ENCODE data around the gene FNDC7. TPM values are rescaled to one million over a fixed set of nuclear protein-coding genes. Genes with fewer than 3 reads are reported as not detected.
"Not testable (repeated sequence)": the region's sequence is repeated elsewhere in the genome, so short reads cannot be mapped to it uniquely, and the experiment has no call there.

Gene FNDC7
- polyA plus RNA-seq, 2 donors: not detected

GRCh38 chr1:108671143-108671542 is 41.6 kb upstream of the FNDC7 start:
- no peak overlapping the region for H3K27ac ChIP-seq (ENCODE audit: low read depth in 2 of 2, low read length in 1 of 2)
- no peaks in the 10 kb centered on the region for H3K27me3 ChIP-seq (ENCODE audit: control insufficient read depth in 1 of 2, insufficient read depth in 2 of 2, low read length in 2 of 2)
- H3K36me3 ChIP-seq (ENCODE audit: control insufficient read depth in 2 of 2, insufficient read depth in 2 of 2, low read length in 1 of 2): no peaks in the 10 kb centered on the region
- no peaks in the 10 kb centered on the region for H3K4me1 ChIP-seq (ENCODE audit: control insufficient read depth in 2 of 2, insufficient read depth in 2 of 2, low read length in 1 of 2)
- H3K9me3 ChIP-seq (ENCODE audit: control insufficient read depth in 2 of 2, insufficient read depth in 1 of 2, low read depth in 1 of 2, low read length in 1 of 2): no peaks in the 10 kb centered on the region
- WGBS, 2 donors: 93 to 95% methylated on average over 2 of the region's 2 CpGs
- no peak overlapping the region for H3K4me3 ChIP-seq (ENCODE audit: low read depth in 1 of 2, low read length in 2 of 2)

GRCh38 chr1:108678706-108679105 is 34.0 kb upstream of the FNDC7 start:
- Histone ChIP-seq H3K9me3 (ENCODE audit: control insufficient read depth in 2 of 2, insufficient read depth in 1 of 2, low read depth in 1 of 2, low read length in 1 of 2) (no peaks in the 10 kb centered on the region), H3K4me1 (ENCODE audit: control insufficient read depth in 2 of 2, insufficient read depth in 2 of 2, low read length in 1 of 2) (no peaks in the 10 kb centered on the region), H3K4me3 (ENCODE audit: low read depth in 1 of 2, low read length in 2 of 2) (no peak overlapping the region), H3K27ac (ENCODE audit: low read depth in 2 of 2, low read length in 1 of 2) (no peak overlapping the region), H3K27me3 (ENCODE audit: control insufficient read depth in 1 of 2, insufficient read depth in 2 of 2, low read length in 2 of 2) (no peaks in the 10 kb centered on the region), H3K36me3 (ENCODE audit: control insufficient read depth in 2 of 2, insufficient read depth in 2 of 2, low read length in 1 of 2) (no peaks in the 10 kb centered on the region)
- 84% methylated on average over 4 of the region's 4 CpGs for WGBS, 2 donors

- 70% methylated on average over 10 of the region's 10 CpGs for WGBS, 2 donors
- no peak overlapping the region for H3K27ac ChIP-seq (ENCODE audit: low read depth in 2 of 2, low read length in 1 of 2)
Observed at GRCh38 chr1:108679586-108680213, 33.0 kb upstream of the FNDC7 start.

GRCh38 chr1:108681701-108682100 is 31.0 kb upstream of the FNDC7 start:
- not testable (repeated sequence) for H3K27ac ChIP-seq (ENCODE audit: low read depth in 2 of 2, low read length in 1 of 2); H3K36me3 ChIP-seq (ENCODE audit: control insufficient read depth in 2 of 2, insufficient read depth in 2 of 2, low read length in 1 of 2)
- WGBS, 2 donors: 57 to 61% methylated on average over 4 of the region's 4 CpGs

More at GRCh38 chr1:108679586-108680213, 33.0 kb upstream of the FNDC7 start:
- H3K9me3 ChIP-seq (ENCODE audit: control insufficient read depth in 2 of 2, insufficient read depth in 1 of 2, low read depth in 1 of 2, low read length in 1 of 2): no peaks in the 10 kb centered on the region
- no peaks in the 10 kb centered on the region for H3K27me3 ChIP-seq (ENCODE audit: control insufficient read depth in 1 of 2, insufficient read depth in 2 of 2, low read length in 2 of 2)
- H3K4me3 ChIP-seq (ENCODE audit: low read depth in 1 of 2, low read length in 2 of 2): no peak overlapping the region
- H3K4me1 ChIP-seq (ENCODE audit: control insufficient read depth in 2 of 2, insufficient read depth in 2 of 2, low read length in 1 of 2): no peaks in the 10 kb centered on the region
- H3K36me3 ChIP-seq (ENCODE audit: control insufficient read depth in 2 of 2, insufficient read depth in 2 of 2, low read length in 1 of 2): no peaks in the 10 kb centered on the region

GRCh38 chr1:108685529-108685928 is 27.2 kb upstream of the FNDC7 start:
- 61 to 80% methylated on average over 1 of the region's 1 CpG for WGBS, 2 donors

More at GRCh38 chr1:108681701-108682100, 31.0 kb upstream of the FNDC7 start:
- H3K9me3 ChIP-seq (ENCODE audit: control insufficient read depth in 2 of 2, insufficient read depth in 1 of 2, low read depth in 1 of 2, low read length in 1 of 2); H3K27me3 ChIP-seq (ENCODE audit: control insufficient read depth in 1 of 2, insufficient read depth in 2 of 2, low read length in 2 of 2); H3K4me1 ChIP-seq (ENCODE audit: control insufficient read depth in 2 of 2, insufficient read depth in 2 of 2, low read length in 1 of 2); H3K4me3 ChIP-seq (ENCODE audit: low read depth in 1 of 2, low read length in 2 of 2): not testable (repeated sequence)

GRCh38 chr1:108686614-108687313 is 25.9 kb upstream of the FNDC7 start:
- H3K4me1 ChIP-seq (ENCODE audit: control insufficient read depth in 2 of 2, insufficient read depth in 2 of 2, low read length in 1 of 2): no peaks in the 10 kb centered on the region
- H3K27me3 ChIP-seq (ENCODE audit: control insufficient read depth in 1 of 2, insufficient read depth in 2 of 2, low read length in 2 of 2): no peaks in the 10 kb centered on the region
- no peaks in the 10 kb centered on the region for H3K9me3 ChIP-seq (ENCODE audit: control insufficient read depth in 2 of 2, insufficient read depth in 1 of 2, low read depth in 1 of 2, low read length in 1 of 2)
- no peak overlapping the region for H3K27ac ChIP-seq (ENCODE audit: low read depth in 2 of 2, low read length in 1 of 2)
- H3K4me3 ChIP-seq (ENCODE audit: low read depth in 1 of 2, low read length in 2 of 2): no peak overlapping the region
- H3K36me3 ChIP-seq (ENCODE audit: control insufficient read depth in 2 of 2, insufficient read depth in 2 of 2, low read length in 1 of 2): no peaks in the 10 kb centered on the region
- 45 to 47% methylated on average over 2 of the region's 2 CpGs for WGBS, 2 donors

More at GRCh38 chr1:108685529-108685928, 27.2 kb upstream of the FNDC7 start:
- H3K27me3 ChIP-seq (ENCODE audit: control insufficient read depth in 1 of 2, insufficient read depth in 2 of 2, low read length in 2 of 2): no peaks in the 10 kb centered on the region
- no peak overlapping the region for H3K4me3 ChIP-seq (ENCODE audit: low read depth in 1 of 2, low read length in 2 of 2)
- H3K4me1 ChIP-seq (ENCODE audit: control insufficient read depth in 2 of 2, insufficient read depth in 2 of 2, low read length in 1 of 2): no peaks in the 10 kb centered on the region
- no peaks in the 10 kb centered on the region for H3K9me3 ChIP-seq (ENCODE audit: control insufficient read depth in 2 of 2, insufficient read depth in 1 of 2, low read depth in 1 of 2, low read length in 1 of 2)
- H3K27ac ChIP-seq (ENCODE audit: low read depth in 2 of 2, low read length in 1 of 2): no peak overlapping the region
- no peaks in the 10 kb centered on the region for H3K36me3 ChIP-seq (ENCODE audit: control insufficient read depth in 2 of 2, insufficient read depth in 2 of 2, low read length in 1 of 2)

- peak overlapping the region; percentile 98 to 100 for H3K27ac ChIP-seq (ENCODE audit: low read depth in 2 of 2, low read length in 1 of 2)
- WGBS, 2 donors: 17 to 18% methylated on average over 12 of the region's 12 CpGs
Observed at GRCh38 chr1:108691128-108691941, 21.4 kb upstream of the FNDC7 start.

GRCh38 chr1:108691942-108692723 is 20.6 kb upstream of the FNDC7 start, which contains the start of gene PRPF38B:
PRPF38B (plus strand) TSS chr1:108692310; CDS start chr1:108692592, 282 bp downstream.
- H3K27ac ChIP-seq (ENCODE audit: low read depth in 2 of 2, low read length in 1 of 2): peak within 1 kb of the TSS; percentile 98 to 100
- peaks cover 0 to 3% of the 10 kb centered on the region in 2 donors for H3K36me3 ChIP-seq (ENCODE audit: control insufficient read depth in 2 of 2, insufficient read depth in 2 of 2, low read length in 1 of 2)
- H3K4me3 ChIP-seq (ENCODE audit: low read depth in 1 of 2, low read length in 2 of 2): peak within 1 kb of the TSS; percentile 67 to 87
- WGBS, 2 donors: 0% methylated on average over 51 to 59 of the region's 59 CpGs
- H3K9me3 ChIP-seq (ENCODE audit: control insufficient read depth in 2 of 2, insufficient read depth in 1 of 2, low read depth in 1 of 2, low read length in 1 of 2): no peaks in the 10 kb centered on the region
- H3K4me1 ChIP-seq (ENCODE audit: control insufficient read depth in 2 of 2, insufficient read depth in 2 of 2, low read length in 1 of 2): no peaks in the 10 kb centered on the region
- no peaks in the 10 kb centered on the region for H3K27me3 ChIP-seq (ENCODE audit: control insufficient read depth in 1 of 2, insufficient read depth in 2 of 2, low read length in 2 of 2)

More at GRCh38 chr1:108691128-108691941, 21.4 kb upstream of the FNDC7 start:
- Histone ChIP-seq H3K9me3 (ENCODE audit: control insufficient read depth in 2 of 2, insufficient read depth in 1 of 2, low read depth in 1 of 2, low read length in 1 of 2) (no peaks in the 10 kb centered on the region), H3K36me3 (ENCODE audit: control insufficient read depth in 2 of 2, insufficient read depth in 2 of 2, low read length in 1 of 2) (no peaks in the 10 kb centered on the region), H3K4me3 (ENCODE audit: low read depth in 1 of 2, low read length in 2 of 2) (peak overlapping the region; percentile 67 to 87), H3K27me3 (ENCODE audit: control insufficient read depth in 1 of 2, insufficient read depth in 2 of 2, low read length in 2 of 2) (no peaks in the 10 kb centered on the region), H3K4me1 (ENCODE audit: control insufficient read depth in 2 of 2, insufficient read depth in 2 of 2, low read length in 1 of 2) (no peaks in the 10 kb centered on the region)

All from esophagus (tissue), 2 donors.